ENCODE measurements around the gene P2RY10. TPM values are rescaled to one million over a fixed set of nuclear protein-coding genes. Genes with fewer than 3 reads are reported as not detected.

The P2RY10 gene, protein sequence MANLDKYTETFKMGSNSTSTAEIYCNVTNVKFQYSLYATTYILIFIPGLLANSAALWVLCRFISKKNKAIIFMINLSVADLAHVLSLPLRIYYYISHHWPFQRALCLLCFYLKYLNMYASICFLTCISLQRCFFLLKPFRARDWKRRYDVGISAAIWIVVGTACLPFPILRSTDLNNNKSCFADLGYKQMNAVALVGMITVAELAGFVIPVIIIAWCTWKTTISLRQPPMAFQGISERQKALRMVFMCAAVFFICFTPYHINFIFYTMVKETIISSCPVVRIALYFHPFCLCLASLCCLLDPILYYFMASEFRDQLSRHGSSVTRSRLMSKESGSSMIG
- total RNA-seq (under 1 TPM in 4 of 7 donors, not detected in 3; 0.23 to 0.54 (median 0.28) TPM), polyA plus RNA-seq (1 to 10 TPM in 1 of 2 donors, under 1 TPM in 1; 0.11 to 1.9 TPM)
- long read RNA-seq, donor 1: 0 reads
- long read RNA-seq, donor 2: 0 reads
- long read RNA-seq, donor 3: 0 reads

GRCh38 chrX:78945186-78945912 lies at the start of gene P2RY10:
P2RY10 (plus strand) TSS chrX:78945391; CDS start chrX:78960521, 15,130 bp downstream.
- Histone ChIP-seq H3K4me3 (no peak within 1 kb of the TSS), H3K9me3 (no peaks in the 10 kb centered on the region), H3K4me1 (ENCODE audit: insufficient read depth) (no peaks in the 10 kb centered on the region), H3K27ac (no peak within 1 kb of the TSS), H3K27me3 (no peaks in the 10 kb centered on the region), H3K36me3 (no peaks in the 10 kb centered on the region)
- TF ChIP-seq POLR2A (IDR thresholded peaks at IDR 0.05) (no peak), CTCF (IDR thresholded peaks at IDR 0.05) (no peak), EP300 (IDR thresholded peaks at IDR 0.05) (no peak)
- intact Hi-C loops (cut with DNase I): no loop called here
- whole genome bisulfite sequencing, 3 donors: 52 to 60% (median 58%) methylated on average over 5 of the region's 5 CpGs
- no peak for DNase-seq

GRCh38 chrX:78922754-78923153 lies 22.4 kb upstream of the P2RY10 start:
- no peaks in the 10 kb centered on the region for H3K36me3 ChIP-seq
- H3K27ac ChIP-seq: no peak overlapping the region
- no peak overlapping the region for H3K4me3 ChIP-seq
- WGBS, 3 donors: 27 to 48% (median 36%) methylated on average over 1 of the region's 1 CpG
- H3K9me3 ChIP-seq: no peaks in the 10 kb centered on the region
- DNase-seq: no peak
- H3K27me3 ChIP-seq: no peaks in the 10 kb centered on the region
- no peak for TF ChIP-seq EP300 (IDR thresholded peaks at IDR 0.05)
- H3K4me1 ChIP-seq (ENCODE audit: insufficient read depth): no peaks in the 10 kb centered on the region
- intact Hi-C loops (cut with DNase I): no loop called here

DNA sequence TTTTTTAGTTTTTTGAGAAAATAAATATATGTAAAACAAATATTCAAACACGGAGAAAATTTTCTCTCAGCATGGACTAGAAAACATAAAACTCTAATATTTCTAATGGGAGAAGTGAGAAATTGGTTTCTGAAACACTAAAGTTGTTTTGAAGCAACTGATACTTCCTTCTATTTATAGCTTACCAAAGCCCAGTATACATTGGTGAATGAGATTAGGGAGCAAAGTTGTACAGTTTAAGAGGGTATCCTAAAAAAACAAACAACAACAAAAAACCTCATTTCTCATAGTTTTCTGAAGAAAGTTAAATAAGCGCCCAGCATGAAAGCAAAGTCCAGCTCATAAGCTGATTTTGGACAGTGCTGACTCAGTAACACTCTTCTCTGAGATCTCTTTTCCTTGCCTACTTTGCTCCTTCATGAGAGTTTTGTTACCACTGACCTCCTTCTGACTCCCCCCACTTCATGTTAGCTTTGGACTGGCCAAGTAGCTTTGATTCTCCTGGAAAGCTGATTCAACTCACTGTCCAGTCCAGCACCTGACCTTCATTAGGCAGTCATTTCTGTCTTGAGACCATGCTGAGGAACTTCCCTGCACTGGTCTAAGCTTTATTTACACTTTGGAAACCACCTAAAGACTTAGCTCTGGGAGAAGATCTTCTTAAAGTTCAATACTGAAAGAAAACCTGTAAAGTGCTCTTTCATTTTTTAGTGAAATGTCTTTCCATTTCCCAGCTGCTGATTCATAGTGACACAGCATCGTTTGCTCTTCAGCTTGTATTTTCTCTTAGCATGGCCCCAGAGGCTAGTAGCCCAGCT lies 21.8 kb upstream of the P2RY10 start:
- intact Hi-C loops (cut with DNase I): no loop called here
- no peak for DNase-seq
- Histone ChIP-seq H3K4me3 (no peak overlapping the region), H3K27ac (no peak overlapping the region), H3K36me3 (no peaks in the 10 kb centered on the region), H3K27me3 (no peaks in the 10 kb centered on the region), H3K9me3 (no peaks in the 10 kb centered on the region), H3K4me1 (ENCODE audit: insufficient read depth) (no peaks in the 10 kb centered on the region)
- 42 to 51% (median 47%) methylated on average over 3 of the region's 3 CpGs for WGBS, 3 donors
- no peak for TF ChIP-seq POLR2A (IDR thresholded peaks at IDR 0.05)
- no peak for TF ChIP-seq CTCF (IDR thresholded peaks at IDR 0.05)
- TF ChIP-seq EP300 (IDR thresholded peaks at IDR 0.05): no peak

DNA sequence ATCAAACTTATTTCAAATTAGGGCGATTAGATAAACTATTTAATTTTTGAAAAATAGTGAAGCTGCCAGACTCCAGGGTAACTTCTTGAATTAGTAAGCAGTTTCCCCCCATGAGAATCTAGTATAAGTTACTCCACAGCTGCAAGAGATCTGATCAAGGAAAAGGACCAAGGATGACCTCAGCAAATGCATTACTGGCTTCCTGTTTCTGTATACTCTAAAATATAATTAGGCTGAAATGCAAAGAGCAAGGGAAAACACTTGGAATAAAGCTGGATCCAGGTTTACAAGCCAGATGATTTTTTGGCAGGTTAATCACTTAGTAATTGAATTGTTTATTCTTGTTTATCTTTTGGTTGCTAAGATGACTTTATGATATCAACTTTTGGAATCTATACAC lies 13.4 kb upstream of the P2RY10 start:
- H3K9me3 ChIP-seq: no peaks in the 10 kb centered on the region
- WGBS, 3 donors: 12 to 18% (median 15%) methylated on average over 1 of the region's 1 CpG
- H3K4me3 ChIP-seq: no peak overlapping the region
- DNase-seq: no peak
- intact Hi-C loops (cut with DNase I): no loop called here
- H3K27me3 ChIP-seq: no peaks in the 10 kb centered on the region
- TF ChIP-seq POLR2A (IDR thresholded peaks at IDR 0.05) (no peak), CTCF (IDR thresholded peaks at IDR 0.05) (no peak), EP300 (IDR thresholded peaks at IDR 0.05) (no peak)
- no peaks in the 10 kb centered on the region for H3K36me3 ChIP-seq
- H3K4me1 ChIP-seq (ENCODE audit: insufficient read depth): no peaks in the 10 kb centered on the region
- no peak overlapping the region for H3K27ac ChIP-seq
